Tibial nerve (tissue), 4 donors: ENCODE results near the gene FAM13A. TPM values are rescaled to one million over a fixed set of nuclear protein-coding genes. Genes with fewer than 3 reads are reported as not detected.
"Not testable (repeated sequence)": the region's sequence is repeated elsewhere in the genome, so short reads cannot be mapped to it uniquely, and the experiment has no call there.

Source experiments
- DNase-seq, 2 donors: peaks; one replicate each; pipeline ENCODE4 v3.0.0-alpha.2; 2019; ENCODE audit warnings: low spot score in 2 of 2
- H3K27ac ChIP-seq, 4 donors: fragments of 200-600 bp; sonication (generic) in 3 of 4; one replicate each; pipeline ENCODE4 v1.5.1; 2017 to 2019; ENCODE audit warnings: mild to moderate bottlenecking in 1 of 4
- H3K27me3 ChIP-seq, 2 donors: fragments of 200-600 bp; sonication (generic) in 1 of 2; one replicate each; pipeline versions ENCODE4 v1.5.1 to v1.6.0; 2017 to 2019
- H3K36me3 ChIP-seq, 3 donors: fragments of 200-600 bp; sonication (generic); one replicate each; pipeline ENCODE4 v1.5.1; 2018 to 2019
- H3K4me1 ChIP-seq, 4 donors: fragments of 200-600 bp; sonication (generic) in 3 of 4; one replicate each; pipeline ENCODE4 v1.5.1; 2017 to 2019
- H3K4me3 ChIP-seq, 4 donors: fragments of 200-600 bp; sonication (generic) in 3 of 4; one replicate each; pipeline ENCODE4 v1.5.1; 2017 to 2019; ENCODE audit warnings: mild to moderate bottlenecking in 1 of 4, moderate library complexity in 1 of 4
- H3K9me3 ChIP-seq, 4 donors: fragments of 200-600 bp; sonication (generic) in 3 of 4; one replicate each; pipeline ENCODE4 v1.5.1; 2017 to 2019
- EP300 ChIP-seq, 2 donors: sonication (generic); formaldehyde crosslinking; IDR thresholded peaks; one replicate each; pipeline ENCODE4 v1.6.1; 2017; ENCODE audit warnings: antibody characterized with exemption in 2 of 2, mild to moderate bottlenecking in 1 of 2
- POLR2A ChIP-seq, 2 donors: fragments of 450-650 bp; IDR thresholded peaks; one replicate each; pipeline ENCODE4 v1.6.1; 2017; ENCODE audit warnings: antibody characterized with exemption in 2 of 2, mild to moderate bottlenecking in 2 of 2, moderate library complexity in 2 of 2
- WGBS, 2 donors: methylation state at CpG; one replicate each; pipeline ENCODE4 v1.1.5; 2018; 5-methylcytosine and 5-hydroxymethylcytosine counted together
- total RNA-seq, 4 donors: library from RNA; depleted of rRNA; stranded (reverse); fragments of >200 nt; gene quantifications; one replicate each; pipeline ENCODE4 v1.1.0, GENCODE V29; 2016
- TF ChIP-seq, protein P1 (sequence below), 5 experiments: fragments of 200-600 bp in 3 of 5; fragments of 450-650 bp in 2 of 5; sonication (generic) in 3 of 5; IDR thresholded peaks; one replicate each; pipeline ENCODE4 v1.5.1; 2016 to 2019; ENCODE audit warnings: antibody characterized with exemption in 5 of 5, mild to moderate bottlenecking in 3 of 5, moderate library complexity in 2 of 5

FAM13A gene
- total RNA-seq, 4 donors from 2014 or later, result 48.8 to 77.6 (median 58.8) TPM

DNA sequence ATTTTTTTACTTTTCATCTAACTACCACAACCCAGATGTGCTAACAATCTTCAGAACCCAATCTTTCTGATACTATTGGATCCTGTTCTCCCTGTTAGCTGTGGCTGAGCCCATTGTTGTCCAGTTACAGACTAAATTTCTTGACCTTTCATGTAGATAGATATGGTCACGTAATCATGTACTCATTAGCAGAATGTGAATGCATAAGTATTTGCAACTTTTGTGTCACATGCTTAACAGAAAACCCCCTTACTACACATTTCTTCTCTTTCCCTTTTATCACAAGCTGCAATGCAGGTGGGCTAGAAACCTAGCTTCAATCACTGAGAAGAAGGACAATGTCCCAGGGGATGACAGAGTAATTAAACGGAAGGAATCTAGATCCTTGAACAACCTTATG lies 13.1 kb upstream of the FAM13A start:
- no peaks in the 10 kb centered on the region for H3K36me3 ChIP-seq
- peaks cover 0 to 6% (median 0%) of the 10 kb centered on the region in 4 donors for H3K4me1 ChIP-seq
- H3K9me3 ChIP-seq, result no peaks in the 10 kb centered on the region
- DNase-seq, result no peak
- TF ChIP-seq, protein P1, sequence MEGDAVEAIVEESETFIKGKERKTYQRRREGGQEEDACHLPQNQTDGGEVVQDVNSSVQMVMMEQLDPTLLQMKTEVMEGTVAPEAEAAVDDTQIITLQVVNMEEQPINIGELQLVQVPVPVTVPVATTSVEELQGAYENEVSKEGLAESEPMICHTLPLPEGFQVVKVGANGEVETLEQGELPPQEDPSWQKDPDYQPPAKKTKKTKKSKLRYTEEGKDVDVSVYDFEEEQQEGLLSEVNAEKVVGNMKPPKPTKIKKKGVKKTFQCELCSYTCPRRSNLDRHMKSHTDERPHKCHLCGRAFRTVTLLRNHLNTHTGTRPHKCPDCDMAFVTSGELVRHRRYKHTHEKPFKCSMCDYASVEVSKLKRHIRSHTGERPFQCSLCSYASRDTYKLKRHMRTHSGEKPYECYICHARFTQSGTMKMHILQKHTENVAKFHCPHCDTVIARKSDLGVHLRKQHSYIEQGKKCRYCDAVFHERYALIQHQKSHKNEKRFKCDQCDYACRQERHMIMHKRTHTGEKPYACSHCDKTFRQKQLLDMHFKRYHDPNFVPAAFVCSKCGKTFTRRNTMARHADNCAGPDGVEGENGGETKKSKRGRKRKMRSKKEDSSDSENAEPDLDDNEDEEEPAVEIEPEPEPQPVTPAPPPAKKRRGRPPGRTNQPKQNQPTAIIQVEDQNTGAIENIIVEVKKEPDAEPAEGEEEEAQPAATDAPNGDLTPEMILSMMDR (IDR thresholded peaks at IDR 0.05), result no peak
- TF ChIP-seq EP300 (IDR thresholded peaks at IDR 0.05), result no peak
- no peak for TF ChIP-seq POLR2A (IDR thresholded peaks at IDR 0.05)
- H3K27ac ChIP-seq, result no peak overlapping the region
- 89 to 97% methylated on average over 2 of the region's 2 CpGs for WGBS, 2 donors
- H3K27me3 ChIP-seq, result no peaks in the 10 kb centered on the region
- H3K4me3 ChIP-seq, result no peak overlapping the region

DNA sequence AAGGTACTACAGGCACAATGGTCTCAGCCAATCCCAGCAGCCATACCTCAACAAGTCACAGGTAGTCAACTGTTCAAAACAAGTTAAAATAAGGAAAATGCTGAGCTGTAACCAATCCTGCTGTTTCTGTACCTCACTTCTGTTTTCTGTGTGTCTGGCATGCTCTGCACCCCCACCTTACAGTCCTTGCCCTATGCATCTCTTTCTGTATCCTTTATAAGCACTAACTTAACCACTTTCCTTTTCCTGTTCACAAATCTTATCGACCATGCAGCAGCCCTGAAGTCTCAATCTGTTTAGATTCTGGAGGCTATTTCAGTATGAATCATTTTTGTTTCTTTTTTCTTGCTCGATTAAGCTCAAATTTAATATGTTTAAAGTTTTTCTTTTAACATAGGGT lies 12.5 kb upstream of the FAM13A start:
- H3K27ac ChIP-seq, result no peak overlapping the region
- H3K4me1 ChIP-seq, result peaks cover 0 to 6% (median 0%) of the 10 kb centered on the region in 4 donors
- no peak for DNase-seq
- WGBS, 2 donors, result 72 to 78% methylated on average over 2 of the region's 2 CpGs
- H3K9me3 ChIP-seq, result no peaks in the 10 kb centered on the region
- no peaks in the 10 kb centered on the region for H3K36me3 ChIP-seq
- TF ChIP-seq EP300 (IDR thresholded peaks at IDR 0.05) (no peak), POLR2A (IDR thresholded peaks at IDR 0.05) (no peak)
- TF ChIP-seq, protein P1 (IDR thresholded peaks at IDR 0.05), result no peak
- no peak overlapping the region for H3K4me3 ChIP-seq
- H3K27me3 ChIP-seq, result peaks cover 0 to under 1% of the 10 kb centered on the region in 2 donors

DNA sequence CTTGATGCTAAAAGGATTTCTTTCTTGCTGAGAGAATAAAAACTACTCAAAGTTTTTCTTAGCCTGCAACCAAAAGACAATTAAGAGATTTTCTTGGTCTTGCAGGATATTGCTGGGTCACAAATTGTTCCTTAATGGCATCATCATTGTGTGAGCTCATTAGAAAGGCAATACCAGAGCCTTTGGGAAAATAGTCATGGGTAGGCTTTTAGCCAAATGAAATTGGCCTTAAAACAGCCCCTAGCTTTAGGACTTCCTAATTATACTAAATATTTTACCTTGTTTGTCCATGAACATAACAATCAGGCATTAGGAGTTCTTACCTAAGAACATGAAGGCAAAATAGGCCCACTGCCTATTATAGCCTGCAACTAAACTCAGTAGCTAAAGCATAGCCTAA lies 10.4 kb upstream of the FAM13A start:
- TF ChIP-seq, protein P1 (IDR thresholded peaks at IDR 0.05), result no peak
- no peak for TF ChIP-seq EP300 (IDR thresholded peaks at IDR 0.05)
- TF ChIP-seq POLR2A (IDR thresholded peaks at IDR 0.05), result no peak
- Histone ChIP-seq H3K4me3 (no peak overlapping the region), H3K36me3 (no peaks in the 10 kb centered on the region), H3K27me3 (peaks cover 0 to 4% of the 10 kb centered on the region in 2 donors), H3K27ac (peak overlapping the region in 1 of 4 donors; percentile 44), H3K4me1 (peaks cover 0 to 6% (median 0%) of the 10 kb centered on the region in 4 donors), H3K9me3 (no peaks in the 10 kb centered on the region)
- no peak for DNase-seq

DNA sequence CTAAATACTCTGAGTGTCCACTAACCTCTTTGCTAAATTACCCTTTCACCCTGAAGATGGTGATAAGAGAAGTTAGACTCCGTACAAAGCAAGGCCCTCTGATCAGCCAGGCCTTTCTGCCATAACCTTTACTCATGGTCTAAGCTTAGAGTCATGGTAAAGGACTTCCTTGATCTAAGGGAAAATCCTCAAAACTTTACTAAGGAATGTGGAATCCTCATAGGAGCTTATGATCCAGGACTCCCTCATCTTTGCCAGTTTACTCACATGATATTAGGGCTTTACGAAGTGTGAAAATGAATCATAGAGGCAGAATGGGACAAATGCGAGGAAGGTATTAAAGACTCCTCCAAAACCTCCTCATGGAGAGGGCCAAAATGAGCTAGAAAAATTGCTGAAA lies 7.9 kb upstream of the FAM13A start:
- 30 to 71% methylated on average over 3 of the region's 3 CpGs for WGBS, 2 donors
- peaks cover 0 to 6% (median 0%) of the 10 kb centered on the region in 4 donors for H3K4me1 ChIP-seq
- H3K9me3 ChIP-seq, result peaks cover 0 to 3% (median 0%) of the 10 kb centered on the region in 4 donors
- TF ChIP-seq POLR2A (IDR thresholded peaks at IDR 0.05) (no peak), EP300 (IDR thresholded peaks at IDR 0.05) (no peak)
- TF ChIP-seq, protein P1 (IDR thresholded peaks at IDR 0.05), result no peak
- DNase-seq, result no peak
- no peak overlapping the region for H3K4me3 ChIP-seq
- peaks cover 0 to 4% of the 10 kb centered on the region in 2 donors for H3K27me3 ChIP-seq
- no peaks in the 10 kb centered on the region for H3K36me3 ChIP-seq
- no peak overlapping the region for H3K27ac ChIP-seq

DNA sequence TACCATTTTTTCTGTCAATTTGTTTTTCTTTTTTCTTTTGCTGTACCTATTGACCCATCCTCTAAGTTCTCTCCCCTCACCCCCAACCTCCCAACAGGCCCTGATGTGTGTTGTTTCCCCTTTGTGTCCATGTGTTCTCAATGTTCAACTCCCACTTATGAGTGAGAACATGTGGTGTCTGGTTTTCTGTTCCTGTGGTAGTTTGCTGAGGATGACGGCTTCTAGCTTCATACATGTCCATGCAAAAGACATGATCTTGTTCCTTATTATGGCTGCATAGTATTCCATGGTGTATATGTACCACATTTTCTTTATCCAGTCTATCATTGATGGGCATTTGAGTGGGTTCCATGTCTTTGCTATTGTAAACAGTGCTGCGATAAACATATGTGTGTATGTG lies 859 bp upstream of the FAM13A start:
- H3K36me3 ChIP-seq, H3K9me3 ChIP-seq, H3K27me3 ChIP-seq, H3K4me3 ChIP-seq, DNase-seq: not testable (repeated sequence)
- Histone ChIP-seq H3K4me1 (peaks cover 0 to 33% (median 0%) of the 10 kb centered on the region in 4 donors), H3K27ac (peak overlapping the region in 2 of 4 donors; percentile 76 to 84)
- WGBS, 2 donors, result 43 to 49% methylated on average over 2 of the region's 2 CpGs
